ENCODE data around the gene ACKR3.

DNA sequence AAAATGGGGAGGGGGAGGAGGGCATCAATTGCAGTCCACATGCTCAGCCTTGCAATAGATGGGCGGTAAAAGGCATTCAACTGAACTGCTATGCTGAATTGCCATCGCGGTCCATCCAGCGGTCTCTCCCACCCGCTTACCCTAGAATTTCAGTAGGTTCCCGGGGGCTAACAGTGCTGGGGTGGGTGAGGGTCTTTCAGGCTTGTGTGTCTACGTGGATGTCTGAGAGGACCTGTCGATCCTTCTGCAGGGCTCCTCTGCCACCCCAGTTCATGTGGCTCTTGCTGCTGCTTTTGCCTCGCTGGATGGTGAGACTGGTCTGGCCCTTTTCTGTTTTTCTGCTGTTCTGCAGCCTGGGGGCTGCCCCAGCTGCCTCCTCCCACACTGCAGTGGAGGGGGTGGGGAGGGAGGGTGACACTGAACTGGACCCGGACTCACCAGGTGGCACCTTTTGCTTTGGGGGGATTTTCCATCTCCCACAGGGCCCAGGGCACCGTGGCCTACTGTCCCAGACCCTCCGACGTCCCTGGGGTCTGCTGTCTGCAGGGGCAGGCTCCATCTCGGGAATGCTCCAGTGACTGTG lies 14.1 kb downstream of the ACKR3 start:
- TF ChIP-seq POLR2A (IDR thresholded peaks at IDR 0.05; ENCODE audit: low read depth, low read length) (no peak), TAF1 (IDR thresholded peaks at IDR 0.05; ENCODE audit: borderline replicate concordance, low read depth, low read length) (no peak)
